Bronchus fibroblast of lung (primary cell): ENCODE data around the gene BID. TPM values are rescaled to one million over a fixed set of nuclear protein-coding genes. Genes with fewer than 3 reads are reported as not detected.

Experiments
- total RNA-seq: library from RNA; depleted of rRNA; stranded (reverse); fragments of >200 nt; gene quantifications from 2 replicates; pipeline ENCODE4 v1.2.3, GENCODE V29; 2015

Gene BID
- 28.5 and 41.7 TPM in 2 replicates for total RNA-seq

GRCh38 chr22:17774206-17774925 lies at the start of gene BID:
TSS of gene BID (minus strand) at chr22:17774469. CDS start at chr22:17750116, 24,353 bp downstream.

Other genes with a start within 250 kb of the BID start
- gene SLC25A18, start 211.0 kb downstream of the BID start, total RNA-seq = 0.15 and 0.17 TPM in 2 replicates
- 95.6 and 109 TPM in 2 replicates for gene ATP6V1E1, start 145.7 kb downstream of the BID start, total RNA-seq
- gene BCL2L13, start 135.7 kb downstream of the BID start, total RNA-seq = 36.9 and 38.7 TPM in 2 replicates